Activated naive CD8-positive, alpha-beta T cell treated with anti-CD3 and anti-CD28 coated beads, Interleukin-2, amount 50 U/mL, for 24 hours (primary cell): ENCODE results near the gene DCTN4.
"Not testable (repeated sequence)": the region's sequence is repeated elsewhere in the genome, so short reads cannot be mapped to it uniquely, and the experiment has no call there.

Experiments
- ATAC-seq: fragments of 150-1000 bp; cut with Tn5 transposase; one replicate; pipeline ENCODE4 v1.10.0; 2021
- DNase-seq: peaks from one replicate; pipeline ENCODE4 v3.0.0; 2021
- H3K27ac Mint-ChIP-seq: one replicate; pipeline ENCODE4 v1.8.0; 2021; ENCODE audit warnings: mild to moderate bottlenecking, mixed read lengths
- H3K27me3 Mint-ChIP-seq: one replicate; pipeline ENCODE4 v1.8.0; 2021; ENCODE audit warnings: mixed read lengths
- H3K36me3 Mint-ChIP-seq: one replicate; pipeline ENCODE4 v1.8.0; 2021; ENCODE audit warnings: low read depth, mixed read lengths
- H3K4me1 Mint-ChIP-seq: one replicate; pipeline ENCODE4 v1.8.0; 2021; ENCODE audit warnings: mixed read lengths
- H3K4me3 Mint-ChIP-seq: one replicate; pipeline ENCODE4 v1.8.0; 2021; ENCODE audit warnings: mild to moderate bottlenecking, moderate library complexity, mixed read lengths
- H3K9me3 Mint-ChIP-seq: one replicate; pipeline ENCODE4 v1.8.0; 2021; ENCODE audit warnings: mixed read lengths

The DCTN4 gene

DNA sequence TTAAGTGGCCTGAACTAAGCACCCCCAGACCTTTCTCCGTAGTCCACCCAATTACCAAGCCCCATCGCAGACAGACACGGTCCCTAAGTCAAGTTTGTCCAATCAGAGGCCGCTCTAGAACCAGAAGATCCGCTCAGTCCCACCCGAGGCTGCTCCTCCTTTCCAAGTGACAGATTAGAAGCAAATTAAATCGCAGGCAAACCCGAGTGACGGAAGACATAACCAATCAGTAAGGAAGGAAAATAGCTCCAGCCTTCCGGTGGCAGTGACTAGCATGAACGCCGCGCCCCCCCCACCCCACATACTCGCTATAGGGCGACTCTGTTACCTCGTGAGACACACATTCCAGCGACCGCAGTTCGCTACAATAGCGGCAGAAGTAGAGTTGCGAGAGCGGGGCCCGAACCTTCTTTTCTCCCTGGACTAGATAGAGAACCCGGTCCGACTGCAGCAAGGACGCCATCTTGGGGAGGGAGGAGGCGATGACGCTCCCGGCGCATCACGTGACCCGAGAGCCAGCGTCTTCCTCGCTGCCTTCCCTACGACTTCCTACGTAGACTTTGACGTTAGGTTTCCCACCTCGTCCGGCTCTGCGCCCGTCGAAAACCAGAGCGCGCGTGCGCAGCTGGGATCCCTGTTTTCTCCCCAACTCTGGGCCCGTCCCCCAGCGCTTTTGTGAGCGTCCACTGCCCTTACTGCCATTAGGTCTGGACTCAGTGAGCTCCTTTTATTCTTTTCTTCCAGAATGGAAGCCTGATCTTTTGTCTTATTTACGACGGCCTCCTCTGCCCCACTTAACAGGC, at the start of gene DCTN4:
Gene DCTN4 (minus strand): TSS at position 487 of the 803 bp plus-strand sequence. CDS start 24 bp downstream, at position 463.
- Mint-ChIP-seq H3K27ac (no peak within 1 kb of the TSS), H3K36me3 (peaks cover 25% of the 10 kb centered on the region), H3K9me3 (no peaks in the 10 kb centered on the region), H3K27me3 (no peaks in the 10 kb centered on the region), H3K4me1 (peaks cover 31% of the 10 kb centered on the region), H3K4me3 (no peak within 1 kb of the TSS)
- peak; percentile 98 for ATAC-seq
- DNase-seq = peak; percentile 94

DNA sequence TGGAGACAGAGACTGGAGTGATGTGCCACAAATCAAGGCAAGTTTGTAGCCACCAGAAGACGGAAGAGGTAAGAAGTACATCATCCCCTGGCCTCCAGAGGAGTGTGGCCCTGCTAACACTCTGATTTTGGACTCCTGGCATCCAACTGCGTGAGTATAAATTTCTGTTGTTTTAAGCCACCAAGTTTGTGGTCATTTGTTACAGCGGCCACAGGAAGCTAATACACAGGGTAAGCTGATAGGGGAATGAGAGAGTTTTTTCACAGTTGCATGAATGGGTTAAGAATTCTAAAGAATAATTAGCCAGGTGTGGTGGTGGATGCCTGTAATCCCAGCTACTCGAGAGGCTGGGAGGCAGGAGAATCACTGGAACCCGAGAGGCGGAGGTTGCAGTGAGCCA, 45.6 kb upstream of the DCTN4 start:
- Mint-ChIP-seq H3K4me1 (peaks cover 11% of the 10 kb centered on the region), H3K9me3 (no peaks in the 10 kb centered on the region), H3K4me3 (no peak overlapping the region), H3K27ac (no peak overlapping the region), H3K27me3 (peaks cover 5% of the 10 kb centered on the region), H3K36me3 (no peaks in the 10 kb centered on the region)
- ATAC-seq = no peak
- no peak for DNase-seq

GRCh38 chr5:150801117-150801927, 42.5 kb upstream of the DCTN4 start:
- H3K4me3 Mint-ChIP-seq = no peak overlapping the region
- peaks cover 2% of the 10 kb centered on the region for H3K36me3 Mint-ChIP-seq
- peaks cover 5% of the 10 kb centered on the region for H3K27me3 Mint-ChIP-seq

GRCh38 chr5:150797384-150797783, 38.6 kb upstream of the DCTN4 start:
- H3K27ac Mint-ChIP-seq = no peak overlapping the region

More at GRCh38 chr5:150801117-150801927, 42.5 kb upstream of the DCTN4 start:
- ATAC-seq = peak; percentile 63
- Mint-ChIP-seq H3K4me1 (peaks cover 19% of the 10 kb centered on the region), H3K9me3 (no peaks in the 10 kb centered on the region), H3K27ac (no peak overlapping the region)
- DNase-seq = no peak

GRCh38 chr5:150794927-150795326, 36.1 kb upstream of the DCTN4 start:
- Mint-ChIP-seq H3K4me1 (peaks cover 23% of the 10 kb centered on the region), H3K27me3 (no peaks in the 10 kb centered on the region), H3K4me3 (no peak overlapping the region), H3K27ac (no peak overlapping the region), H3K9me3 (no peaks in the 10 kb centered on the region), H3K36me3 (peaks cover 2% of the 10 kb centered on the region)
- DNase-seq (no peak), ATAC-seq (no peak)

More at GRCh38 chr5:150797384-150797783, 38.6 kb upstream of the DCTN4 start:
- DNase-seq = no peak
- Mint-ChIP-seq H3K4me3 (no peak overlapping the region), H3K36me3 (peaks cover 2% of the 10 kb centered on the region), H3K27me3 (no peaks in the 10 kb centered on the region), H3K4me1 (peaks cover 19% of the 10 kb centered on the region), H3K9me3 (no peaks in the 10 kb centered on the region)
- no peak for ATAC-seq

DNA sequence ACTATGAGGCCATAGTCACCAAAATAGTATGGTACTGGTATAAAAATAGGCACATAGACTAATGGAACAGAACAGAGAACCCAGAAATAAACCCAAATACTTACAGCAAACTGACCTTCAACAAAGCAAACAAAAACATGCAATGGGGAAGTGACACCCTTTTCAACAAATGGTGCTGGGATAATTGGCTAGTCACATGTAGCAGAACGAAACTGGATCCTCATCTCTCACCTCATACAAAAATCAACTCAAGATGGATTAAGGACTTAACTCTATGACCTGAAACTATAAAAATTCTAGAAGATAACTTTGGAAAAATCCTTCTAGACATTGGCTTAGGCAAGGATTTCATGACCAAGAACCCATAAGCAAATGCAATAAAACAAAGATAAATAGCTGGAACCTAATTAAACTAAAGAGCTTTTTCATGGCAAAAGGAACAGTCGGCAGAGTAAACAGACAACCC, 34.6 kb upstream of the DCTN4 start:
- H3K27me3 Mint-ChIP-seq, H3K36me3 Mint-ChIP-seq, ATAC-seq, H3K27ac Mint-ChIP-seq, DNase-seq, H3K4me3 Mint-ChIP-seq, H3K9me3 Mint-ChIP-seq: not testable (repeated sequence)
- H3K4me1 Mint-ChIP-seq = peaks cover 38% of the 10 kb centered on the region

GRCh38 chr5:150791536-150791935, 32.7 kb upstream of the DCTN4 start:
- Mint-ChIP-seq H3K27ac (peak overlapping the region; percentile 59), H3K36me3 (no peaks in the 10 kb centered on the region), H3K4me3 (no peak overlapping the region), H3K27me3 (no peaks in the 10 kb centered on the region), H3K9me3 (no peaks in the 10 kb centered on the region), H3K4me1 (peaks cover 49% of the 10 kb centered on the region)
- DNase-seq = no peak
- ATAC-seq = no peak

GRCh38 chr5:150789943-150790611, 31.3 kb upstream of the DCTN4 start:
- peak; percentile 67 for DNase-seq
- peaks cover 6% of the 10 kb centered on the region for H3K36me3 Mint-ChIP-seq
- H3K4me3 Mint-ChIP-seq = peak overlapping the region; percentile 71
- H3K4me1 Mint-ChIP-seq = peaks cover 59% of the 10 kb centered on the region
- peaks cover 5% of the 10 kb centered on the region for H3K9me3 Mint-ChIP-seq
- peak overlapping the region; percentile 90 for H3K27ac Mint-ChIP-seq
- peak; percentile 100 for ATAC-seq
- no peaks in the 10 kb centered on the region for H3K27me3 Mint-ChIP-seq

DNA sequence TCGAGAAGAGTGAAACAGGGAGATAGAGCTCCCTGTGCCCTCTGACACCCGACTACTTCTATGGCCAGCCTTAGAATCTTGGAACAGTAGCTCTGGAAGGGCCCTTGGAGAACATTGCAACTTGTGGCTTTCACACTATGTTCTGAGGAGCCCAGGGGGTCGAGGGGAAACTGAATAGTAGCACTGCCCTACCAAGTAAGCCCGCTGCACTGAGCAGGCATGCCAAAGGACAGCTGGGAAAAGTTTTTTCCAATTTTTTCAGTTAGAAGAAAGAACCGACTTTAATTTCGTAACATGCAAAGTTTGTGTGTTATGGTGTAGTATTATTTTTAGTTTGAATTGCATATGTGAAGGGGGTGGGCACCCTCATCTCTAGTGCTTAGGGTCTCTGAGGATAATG, 30.6 kb upstream of the DCTN4 start:
- Mint-ChIP-seq H3K27ac (peak overlapping the region; percentile 90), H3K4me1 (peaks cover 63% of the 10 kb centered on the region), H3K4me3 (peak overlapping the region; percentile 71), H3K27me3 (no peaks in the 10 kb centered on the region), H3K9me3 (peaks cover 5% of the 10 kb centered on the region), H3K36me3 (peaks cover 6% of the 10 kb centered on the region)
- DNase-seq (no peak), ATAC-seq (no peak)

- Mint-ChIP-seq H3K4me3 (peak overlapping the region; percentile 30), H3K36me3 (peaks cover 6% of the 10 kb centered on the region), H3K9me3 (peaks cover 5% of the 10 kb centered on the region), H3K4me1 (peaks cover 68% of the 10 kb centered on the region), H3K27me3 (no peaks in the 10 kb centered on the region), H3K27ac (peak overlapping the region; percentile 90)
- ATAC-seq = no peak
- DNase-seq = no peak
Observed at GRCh38 chr5:150788977-150789376, 30.2 kb upstream of the DCTN4 start.

DNA sequence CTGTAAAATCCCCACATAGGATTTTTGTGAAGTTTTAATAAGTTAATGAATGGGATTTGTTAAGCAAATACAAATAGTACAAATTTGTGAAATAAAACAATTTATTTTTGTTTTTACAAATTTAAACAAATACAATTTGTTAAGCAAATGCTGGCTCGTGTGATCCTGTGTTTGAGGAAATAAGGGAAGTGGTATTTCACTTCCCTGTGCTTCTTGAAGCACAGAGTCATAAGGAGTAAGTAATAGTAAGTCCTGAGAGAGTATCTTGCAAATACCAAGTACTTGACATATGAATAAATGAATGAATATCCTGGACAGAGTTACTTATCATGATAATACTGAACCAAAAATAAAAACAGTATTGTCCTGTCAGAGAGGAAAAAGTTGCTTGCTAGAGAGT, 28.8 kb upstream of the DCTN4 start:
- Mint-ChIP-seq H3K9me3 (peaks cover 5% of the 10 kb centered on the region), H3K4me1 (peaks cover 81% of the 10 kb centered on the region), H3K27me3 (no peaks in the 10 kb centered on the region), H3K27ac (no peak overlapping the region), H3K36me3 (peaks cover 6% of the 10 kb centered on the region), H3K4me3 (no peak overlapping the region)
- DNase-seq (no peak), ATAC-seq (no peak)

DNA sequence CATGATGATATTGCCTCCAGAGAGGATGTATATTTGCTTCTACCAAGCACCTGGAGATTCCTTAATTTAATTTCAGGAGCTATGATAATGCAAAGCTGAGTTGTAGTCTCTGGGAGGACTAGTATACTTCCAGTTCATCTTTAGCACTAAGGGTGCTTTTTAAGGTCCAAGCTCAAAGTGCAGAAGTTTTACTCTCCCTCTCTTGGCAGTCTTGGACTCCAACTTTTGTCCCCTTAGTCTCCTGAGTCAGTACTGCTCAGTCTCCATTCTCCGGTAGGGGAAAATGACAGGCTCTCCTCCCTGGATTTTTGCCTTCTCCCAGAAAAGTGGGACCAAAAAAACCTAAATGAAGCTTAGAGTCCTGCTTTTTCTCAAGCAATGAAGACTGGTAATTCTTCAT, 28.1 kb upstream of the DCTN4 start:
- Mint-ChIP-seq H3K9me3 (peaks cover 5% of the 10 kb centered on the region), H3K4me3 (no peak overlapping the region), H3K36me3 (peaks cover 6% of the 10 kb centered on the region), H3K27ac (no peak overlapping the region), H3K27me3 (no peaks in the 10 kb centered on the region), H3K4me1 (peaks cover 89% of the 10 kb centered on the region)
- DNase-seq (no peak), ATAC-seq (no peak)

GRCh38 chr5:150785950-150786349, 27.1 kb upstream of the DCTN4 start:
- H3K27me3 Mint-ChIP-seq = no peaks in the 10 kb centered on the region
- peaks cover 92% of the 10 kb centered on the region for H3K4me1 Mint-ChIP-seq
- no peak overlapping the region for H3K27ac Mint-ChIP-seq
- ATAC-seq (no peak), DNase-seq (no peak)
- H3K9me3 Mint-ChIP-seq = peaks cover 5% of the 10 kb centered on the region
- no peak overlapping the region for H3K4me3 Mint-ChIP-seq
- peaks cover 6% of the 10 kb centered on the region for H3K36me3 Mint-ChIP-seq

DNA sequence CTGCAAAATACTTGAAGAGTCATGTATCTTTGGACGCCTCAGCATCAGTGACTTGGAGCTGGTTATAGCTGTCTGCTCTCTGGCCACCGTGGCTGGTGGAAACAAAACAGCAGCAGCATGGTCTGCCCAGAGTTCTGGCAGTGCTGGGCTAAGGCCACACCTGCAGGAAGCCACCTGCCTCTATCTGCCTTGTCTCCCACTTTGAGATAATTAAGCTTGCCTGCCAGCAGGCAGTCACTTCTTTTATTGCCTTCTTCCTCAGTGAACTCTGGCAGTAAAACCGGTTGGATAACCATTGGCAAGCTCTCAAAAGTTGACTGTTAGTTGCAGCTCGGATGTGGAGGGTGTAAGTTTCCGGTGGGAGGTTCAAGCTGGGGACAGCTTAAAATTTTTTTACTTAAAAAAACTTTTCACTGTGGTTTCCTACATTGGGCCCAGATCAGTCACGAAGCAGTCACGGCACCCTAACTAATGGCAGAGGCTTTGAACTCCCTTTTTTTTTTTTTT, 24.7 kb upstream of the DCTN4 start:
- peak; percentile 62 for ATAC-seq
- Mint-ChIP-seq H3K27ac (peak overlapping the region; percentile 85), H3K4me1 (peaks cover 88% of the 10 kb centered on the region), H3K36me3 (peaks cover 6% of the 10 kb centered on the region), H3K27me3 (no peaks in the 10 kb centered on the region), H3K4me3 (peak overlapping the region; percentile 67), H3K9me3 (peaks cover 5% of the 10 kb centered on the region)
- peak; percentile 45 for DNase-seq
